ENCODE results near the gene RAD51B.

Gene RAD51B

GRCh38 chr14:68407825-68408224 is 588.2 kb downstream of the RAD51B start:
- no peak for DNase-seq (ENCODE audit: low read depth)

GRCh38 chr14:68408680-68409079 is 589.1 kb downstream of the RAD51B start:
- peak; percentile 41 for DNase-seq (ENCODE audit: low read depth)

More at GRCh38 chr14:68407825-68408224, 588.2 kb downstream of the RAD51B start:
- no peak for TF ChIP-seq CTCF (IDR thresholded peaks at IDR 0.05; ENCODE audit: low read length, missing control alignments)
- no peak overlapping the region for H3K4me3 ChIP-seq (replicated peaks; ENCODE audit: low read depth, low read length)

GRCh38 chr14:68409387-68409786 is 589.8 kb downstream of the RAD51B start:
- DNase-seq (ENCODE audit: low read depth): no peak
- TF ChIP-seq CTCF (IDR thresholded peaks at IDR 0.05; ENCODE audit: low read length, missing control alignments): no peak
- no peak overlapping the region for H3K4me3 ChIP-seq (replicated peaks; ENCODE audit: low read depth, low read length)

More at GRCh38 chr14:68408680-68409079, 589.1 kb downstream of the RAD51B start:
- no peak overlapping the region for H3K4me3 ChIP-seq (replicated peaks; ENCODE audit: low read depth, low read length)
- peak; percentile 22 for TF ChIP-seq CTCF (IDR thresholded peaks at IDR 0.05; ENCODE audit: low read length, missing control alignments)

GRCh38 chr14:68412505-68413465 is 593.2 kb downstream of the RAD51B start:
- no peak overlapping the region for H3K4me3 ChIP-seq (replicated peaks; ENCODE audit: low read depth, low read length)
- no peak for TF ChIP-seq CTCF (IDR thresholded peaks at IDR 0.05; ENCODE audit: low read length, missing control alignments)
- DNase-seq (ENCODE audit: low read depth): no peak

- no peak for DNase-seq (ENCODE audit: low read depth)
- H3K4me3 ChIP-seq (replicated peaks; ENCODE audit: low read depth, low read length): no peak overlapping the region
- TF ChIP-seq CTCF (IDR thresholded peaks at IDR 0.05; ENCODE audit: low read length, missing control alignments): no peak
Observed at GRCh38 chr14:68413509-68413908, 593.9 kb downstream of the RAD51B start.

GRCh38 chr14:68414121-68414520 is 594.5 kb downstream of the RAD51B start:
- no peak for DNase-seq (ENCODE audit: low read depth)
- TF ChIP-seq CTCF (IDR thresholded peaks at IDR 0.05; ENCODE audit: low read length, missing control alignments): no peak
- H3K4me3 ChIP-seq (replicated peaks; ENCODE audit: low read depth, low read length): no peak overlapping the region
